Adrenal gland (tissue), 12 donors: ENCODE measurements around the gene WWOX. TPM values are rescaled to one million over a fixed set of nuclear protein-coding genes. Genes with fewer than 3 reads are reported as not detected.

Experiments
- DNase-seq, 7 donors: peaks; one replicate each; pipeline ENCODE4 v3.0.0-alpha.2; 2019 to 2020
- H3K27ac ChIP-seq, 5 donors: fragments of 200-600 bp; sonication (generic) in 4 of 5; 1 replicate in 3 of 5; 2 replicates in 2 of 5; pipeline versions ENCODE4 v1.5.1 to v1.8.0; 2016 to 2020; ENCODE audit warnings: mild to moderate bottlenecking in 1 of 5
- H3K27me3 ChIP-seq: fragments of 200-600 bp; 2 replicates; pipeline ENCODE4 v1.8.0; 2021
- H3K36me3 ChIP-seq, 2 donors: fragments of 200-600 bp; replicated peaks in 1 of 2; 1 replicate in 1 of 2; 2 replicates in 1 of 2; pipeline versions ENCODE4 v1.5.1 to v1.8.0; 2018 to 2022
- H3K4me1 ChIP-seq, 2 donors: fragments of 200-600 bp; replicated peaks in 1 of 2; 1 replicate in 1 of 2; 2 replicates in 1 of 2; pipeline versions ENCODE4 v1.5.1 to v1.8.0; 2018 to 2021
- H3K4me3 ChIP-seq, 4 donors: fragments of 200-600 bp; sonication (generic) in 3 of 4; one replicate each; pipeline ENCODE4 v1.5.1; 2016 to 2018
- H3K9me3 ChIP-seq, 3 donors: fragments of 200-600 bp; sonication (generic) in 1 of 3; replicated peaks in 1 of 3; 1 replicate in 2 of 3; 2 replicates in 1 of 3; pipeline versions ENCODE4 v1.5.1 to v1.8.0; 2016 to 2021
- CTCF ChIP-seq, 6 experiments: fragments of 450-650 bp in 4 of 6; fragments of 200-600 bp in 2 of 6; sonication (generic) in 1 of 6; IDR thresholded peaks; 1 replicate in 5 of 6; 2 replicates in 1 of 6; pipeline versions ENCODE4 v1.5.1 to v1.8.0; 2016 to 2021; ENCODE audit warnings: antibody characterized with exemption in 6 of 6, mild to moderate bottlenecking in 2 of 6, moderate library complexity in 1 of 6
- POLR2A ChIP-seq, 2 donors: fragments of 450-650 bp; IDR thresholded peaks; one replicate each; pipeline ENCODE4 v1.6.1; 2017; ENCODE audit warnings: antibody characterized with exemption in 2 of 2, mild to moderate bottlenecking in 2 of 2, moderate library complexity in 1 of 2
- WGBS, 4 donors: extraction: QIAGEN DNeasy Blood & Tissue Kit in 2 of 4; methylation state at CpG; one replicate each; pipeline versions ENCODE4 v1.1.5 to v1.1.7; 2013 to 2017; 5-methylcytosine and 5-hydroxymethylcytosine counted together
- intact Hi-C, 2 donors: fragments of 100-400 bp; cut with DNase I; formaldehyde crosslinking; loops; one replicate each; pipeline versions ENCODE4 v1.14.1 to v1.15.0; 2022 to 2023
- polyA plus RNA-seq, 3 donors: library from polyadenylated mRNA; stranded (reverse); fragments of 200-250 nt in 2 of 3; fragments of 350-450 nt in 1 of 3; fragmentation: Illumina TruSeq in 1 of 3; extraction: RNeasy Lipid Tissue Mini Kit (QIAGEN cat#74804) in 1 of 3; gene quantifications; one replicate each; pipeline ENCODE4 v1.2.3, GENCODE V29; 2013 to 2014
- total RNA-seq, 9 donors: library from RNA; depleted of rRNA in 4 of 9; stranded (reverse); fragments of >200 nt in 4 of 9; fragments of 120-200 nt in 1 of 9; fragmentation: NEBNext Ultra II Directional in 1 of 9; extraction: Animal tissue kit (Norgen Biotek cat#: 25700) in 1 of 9; gene quantifications; one replicate each; pipeline versions ENCODE4 v1.1.0 to v1.2.4, GENCODE V29; 2013 to 2023
- donor health status: healthy with polysubstance abuse.
- donor health status: Bipolar disorder and iron deficiency.
- donor health status: DM: yes; HTN: yes; CAD: no.
- donor health status: DM: no; HTN: no; CAD: no.
- donor health status: DM: no; HTN: no; CAD: no.
- donor health status: DM: yes; HTN: yes; CAD: no.

Gene WWOX
- total and polyA plus RNA-seq, 12 donors, result 11.8 to 74.6 (median 20.5) TPM

DNA sequence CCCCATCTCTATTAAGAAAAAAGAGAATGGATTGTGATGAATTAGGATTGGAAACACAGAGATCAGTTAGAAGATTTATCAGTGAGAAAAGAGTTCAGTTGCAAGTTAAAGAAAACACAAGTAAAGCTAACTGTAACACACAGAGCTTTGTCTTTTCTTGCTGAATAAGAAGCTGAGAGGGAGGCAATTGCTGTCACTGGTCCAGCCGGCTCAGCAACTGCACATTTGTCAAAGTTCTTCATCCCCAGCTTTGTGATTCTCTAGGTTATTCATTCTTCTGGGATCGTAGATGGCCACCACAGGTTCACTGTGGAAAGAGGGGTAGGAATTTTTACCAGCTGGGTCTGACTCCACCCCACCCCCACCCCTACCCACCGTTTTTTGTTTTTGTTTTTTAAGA, 615.7 kb downstream of the WWOX start:
- no peak for TF ChIP-seq CTCF (IDR thresholded peaks at IDR 0.05)
- WGBS, 4 donors, result 68 to 83% (median 76%) methylated on average over 3 of the region's 3 CpGs
- DNase-seq, result no peak
- intact Hi-C loops, result no loop called here
- Histone ChIP-seq H3K27ac (no peak overlapping the region), H3K27me3 (no peaks in the 10 kb centered on the region), H3K4me1 (no peaks in the 10 kb centered on the region), H3K36me3 (no peaks in the 10 kb centered on the region), H3K4me3 (no peak overlapping the region), H3K9me3 (no peaks in the 10 kb centered on the region)

DNA sequence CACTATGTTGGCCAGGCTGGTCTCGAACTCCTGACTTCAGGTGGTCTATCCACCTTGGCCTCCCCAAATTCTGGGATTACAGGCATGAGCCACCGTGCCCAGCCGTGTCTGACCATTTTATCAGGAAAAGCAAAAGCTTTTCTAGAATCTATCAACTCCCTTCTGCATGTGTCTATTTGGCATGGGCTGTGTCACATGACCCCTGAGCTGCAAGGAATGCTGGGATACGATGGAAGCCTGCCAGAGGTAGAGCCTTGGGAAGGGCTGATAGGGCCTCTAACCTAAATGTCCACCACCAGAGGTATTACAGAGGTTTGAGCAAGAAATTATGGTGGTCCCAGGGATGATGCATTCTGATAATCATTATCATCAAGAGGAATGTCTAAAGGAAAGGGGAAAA, 616.2 kb downstream of the WWOX start:
- Histone ChIP-seq H3K36me3 (no peaks in the 10 kb centered on the region), H3K4me1 (no peaks in the 10 kb centered on the region), H3K27me3 (no peaks in the 10 kb centered on the region), H3K4me3 (no peak overlapping the region), H3K9me3 (no peaks in the 10 kb centered on the region), H3K27ac (no peak overlapping the region)
- TF ChIP-seq POLR2A (IDR thresholded peaks at IDR 0.05) (no peak), CTCF (IDR thresholded peaks at IDR 0.05) (no peak)
- WGBS, 4 donors, result 93 to 96% (median 94%) methylated on average over 3 to 4 of the region's 4 CpGs
- intact Hi-C loops, result no loop called here
- no peak for DNase-seq

- DNase-seq, result no peak
- H3K4me1 ChIP-seq, result no peaks in the 10 kb centered on the region
- H3K4me3 ChIP-seq, result no peak overlapping the region
- intact Hi-C loops, result no loop called here
- H3K9me3 ChIP-seq, result no peaks in the 10 kb centered on the region
- no peak for TF ChIP-seq POLR2A (IDR thresholded peaks at IDR 0.05)
- no peak for TF ChIP-seq CTCF (IDR thresholded peaks at IDR 0.05)
- no peaks in the 10 kb centered on the region for H3K36me3 ChIP-seq
- H3K27ac ChIP-seq, result no peak overlapping the region
- no peaks in the 10 kb centered on the region for H3K27me3 ChIP-seq
- 64 to 77% (median 70%) methylated on average over 2 of the region's 2 CpGs for WGBS, 4 donors
Measured at GRCh38 chr16:78718141-78718540, 618.7 kb downstream of the WWOX start.

- 71 to 82% (median 75%) methylated on average over 3 of the region's 3 CpGs for WGBS, 4 donors
- Histone ChIP-seq H3K27ac (no peak overlapping the region), H3K4me1 (no peaks in the 10 kb centered on the region), H3K27me3 (no peaks in the 10 kb centered on the region), H3K9me3 (no peaks in the 10 kb centered on the region), H3K36me3 (no peaks in the 10 kb centered on the region), H3K4me3 (no peak overlapping the region)
- intact Hi-C loops, result no loop called here
- TF ChIP-seq POLR2A (IDR thresholded peaks at IDR 0.05) (no peak), CTCF (IDR thresholded peaks at IDR 0.05) (no peak)
- no peak for DNase-seq
Measured at GRCh38 chr16:78720416-78720815, 621.0 kb downstream of the WWOX start.
